ENCODE data around the gene PLSCR5.

Gene PLSCR5

GRCh38 chr3:146585156-146585555 is 20.0 kb downstream of the PLSCR5 start:
- DNase-seq (ENCODE audit: low read depth), result no peak

- no peak for DNase-seq (ENCODE audit: low read depth)
Observed at GRCh38 chr3:146581951-146582467, 23.1 kb downstream of the PLSCR5 start.

GRCh38 chr3:146581080-146581601 is 24.0 kb downstream of the PLSCR5 start:
- no peak for DNase-seq (ENCODE audit: low read depth)

DNA sequence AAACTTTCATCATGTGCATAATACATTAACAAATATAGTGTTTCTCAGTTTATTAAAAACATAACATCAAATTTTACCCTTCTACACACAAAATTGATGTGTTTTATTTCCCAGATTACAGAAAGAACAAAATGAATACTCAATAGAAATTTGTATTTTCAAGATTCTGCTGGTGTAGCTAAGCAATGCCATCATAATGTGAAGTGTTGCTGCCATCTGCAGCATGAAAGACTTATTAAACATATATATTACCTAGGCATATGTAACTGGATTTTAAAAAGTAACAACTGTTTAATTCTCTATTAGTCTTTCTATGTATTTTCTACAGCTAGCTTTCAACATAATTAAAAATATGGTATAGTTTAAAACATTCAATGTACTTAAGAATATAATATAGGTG is 27.5 kb downstream of the PLSCR5 start:
- no peak for DNase-seq (ENCODE audit: low read depth)

- no peak for DNase-seq (ENCODE audit: low read depth)
Observed at GRCh38 chr3:146575636-146576035, 29.5 kb downstream of the PLSCR5 start.

- DNase-seq (ENCODE audit: low read depth), result no peak
Observed at GRCh38 chr3:146574173-146574572, 31.0 kb downstream of the PLSCR5 start.

GRCh38 chr3:146569314-146569713 is 35.8 kb downstream of the PLSCR5 start:
- DNase-seq (ENCODE audit: low read depth), result no peak

DNA sequence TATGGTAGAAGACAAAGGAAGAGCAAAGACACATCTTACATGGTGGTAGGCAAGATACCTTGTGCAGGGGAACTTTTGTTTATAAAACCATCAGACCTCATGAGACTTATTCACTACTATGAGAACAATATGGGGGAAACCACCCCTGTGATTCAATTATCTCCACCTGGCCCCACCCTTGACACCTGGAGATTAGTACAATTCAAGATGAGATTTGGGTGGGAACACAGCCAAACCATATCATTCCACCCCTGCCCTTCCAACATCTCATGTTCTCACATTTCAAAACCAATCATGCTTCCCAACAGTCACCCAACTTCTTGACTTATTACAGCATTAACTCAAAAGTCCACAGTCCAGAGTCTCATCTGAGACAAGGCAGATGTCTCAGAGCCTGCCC is 39.0 kb downstream of the PLSCR5 start:
- no peak for DNase-seq (ENCODE audit: low read depth)

- DNase-seq (ENCODE audit: low read depth), result no peak
Observed at GRCh38 chr3:146561879-146562278, 43.3 kb downstream of the PLSCR5 start.

- no peak for DNase-seq (ENCODE audit: low read depth)
Observed at GRCh38 chr3:146561463-146561862, 43.7 kb downstream of the PLSCR5 start.

GRCh38 chr3:146560678-146561077 is 44.5 kb downstream of the PLSCR5 start:
- no peak for DNase-seq (ENCODE audit: low read depth)

DNA sequence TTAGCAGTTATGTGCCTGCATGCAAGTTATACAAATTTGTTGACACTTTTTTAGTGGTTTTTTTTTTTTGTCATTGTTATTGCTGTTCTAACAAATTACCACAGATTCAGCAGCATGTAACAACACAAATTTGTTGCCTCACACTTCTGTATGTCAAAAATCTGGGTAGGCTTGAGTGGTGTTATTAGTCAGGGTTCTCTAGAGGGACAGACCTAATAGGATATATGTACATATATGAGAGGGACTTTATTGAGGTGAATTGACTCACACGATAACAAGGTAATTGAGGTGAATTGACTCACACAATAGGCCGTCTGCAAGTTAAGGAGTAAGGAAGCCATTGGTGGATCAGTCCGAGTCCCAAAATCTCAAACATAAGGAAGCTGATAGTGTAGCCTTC is 45.8 kb downstream of the PLSCR5 start:
- no peak for DNase-seq (ENCODE audit: low read depth)

- DNase-seq (ENCODE audit: low read depth), result no peak
Observed at GRCh38 chr3:146558781-146559180, 46.4 kb downstream of the PLSCR5 start.

DNA sequence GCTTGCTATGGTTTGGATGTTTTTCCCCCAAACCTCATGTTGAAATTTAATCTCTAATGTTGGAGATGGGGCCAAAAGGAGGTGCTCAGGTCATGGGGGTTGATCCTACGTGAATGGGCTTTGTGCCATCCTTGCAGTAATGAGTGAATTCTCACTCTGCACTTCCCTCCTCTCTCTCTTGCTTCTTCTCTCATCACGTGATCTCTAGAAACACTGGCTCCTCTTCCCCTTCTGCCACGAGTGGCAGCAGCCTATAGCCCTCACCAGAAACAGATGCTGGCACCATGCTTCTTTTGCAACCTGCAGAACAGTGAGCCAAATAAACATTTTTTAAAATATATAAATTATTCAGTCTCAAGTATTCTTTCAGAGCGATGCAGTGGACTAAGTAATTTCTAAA is 47.4 kb downstream of the PLSCR5 start:
- DNase-seq (ENCODE audit: low read depth), result no peak

DNA sequence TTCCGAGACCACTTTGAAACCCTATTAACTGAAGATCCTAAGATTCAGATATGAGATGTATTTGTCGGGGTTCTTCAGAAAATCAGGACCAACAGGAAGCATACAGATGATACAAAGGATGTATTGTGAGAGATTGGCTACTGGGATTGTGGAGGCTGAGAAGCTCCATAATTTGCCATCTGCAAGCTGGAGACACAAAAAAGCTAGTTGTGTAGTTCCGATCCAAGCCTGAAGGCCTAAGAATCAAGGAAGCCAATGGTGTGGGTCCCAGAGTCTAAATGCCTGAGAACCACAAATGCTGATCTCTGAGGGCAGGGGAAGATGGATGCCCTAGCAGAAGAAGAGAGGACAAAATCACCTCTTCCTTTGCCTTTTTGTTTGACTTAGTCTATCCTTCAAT is 49.8 kb downstream of the PLSCR5 start:
- no peak for DNase-seq (ENCODE audit: low read depth)

GRCh38 chr3:146554151-146554760 is 50.9 kb downstream of the PLSCR5 start:
- no peak for DNase-seq (ENCODE audit: low read depth)

DNA sequence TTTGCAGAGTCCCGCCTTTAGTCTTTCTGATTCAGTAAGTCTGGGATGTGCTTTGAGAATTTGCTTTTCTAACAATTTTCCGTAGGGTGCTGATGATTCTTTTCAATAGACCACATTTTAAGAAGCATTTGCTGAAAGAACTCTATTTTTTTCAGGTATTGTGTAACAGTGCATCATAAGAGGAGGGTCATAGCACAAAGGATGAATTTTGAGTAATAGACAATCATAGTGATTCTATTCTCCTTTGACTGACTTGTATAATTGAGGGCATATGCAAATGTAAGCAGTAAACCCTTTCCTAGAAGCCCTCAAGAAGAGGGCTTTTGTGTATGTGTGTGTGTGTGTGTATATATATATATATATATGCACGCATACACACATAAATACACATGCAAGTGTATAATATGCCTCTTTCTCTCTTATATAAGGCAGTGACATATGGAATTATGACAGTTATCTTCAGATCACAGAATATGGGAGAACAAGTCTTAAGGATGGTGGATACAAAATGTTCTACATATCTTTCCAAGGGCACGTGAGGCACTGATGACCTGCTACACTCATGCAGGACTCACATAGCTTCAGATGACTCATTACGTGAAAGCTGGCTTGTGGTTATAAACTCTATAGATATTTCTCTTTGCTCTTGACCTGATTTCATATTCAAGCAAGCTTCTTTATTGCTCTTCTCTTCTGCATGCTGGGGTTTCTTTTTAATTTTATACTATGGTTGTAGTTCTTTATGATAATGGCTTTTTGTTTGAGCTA is 54.2 kb downstream of the PLSCR5 start:
- DNase-seq (ENCODE audit: low read depth), result no peak

DNA sequence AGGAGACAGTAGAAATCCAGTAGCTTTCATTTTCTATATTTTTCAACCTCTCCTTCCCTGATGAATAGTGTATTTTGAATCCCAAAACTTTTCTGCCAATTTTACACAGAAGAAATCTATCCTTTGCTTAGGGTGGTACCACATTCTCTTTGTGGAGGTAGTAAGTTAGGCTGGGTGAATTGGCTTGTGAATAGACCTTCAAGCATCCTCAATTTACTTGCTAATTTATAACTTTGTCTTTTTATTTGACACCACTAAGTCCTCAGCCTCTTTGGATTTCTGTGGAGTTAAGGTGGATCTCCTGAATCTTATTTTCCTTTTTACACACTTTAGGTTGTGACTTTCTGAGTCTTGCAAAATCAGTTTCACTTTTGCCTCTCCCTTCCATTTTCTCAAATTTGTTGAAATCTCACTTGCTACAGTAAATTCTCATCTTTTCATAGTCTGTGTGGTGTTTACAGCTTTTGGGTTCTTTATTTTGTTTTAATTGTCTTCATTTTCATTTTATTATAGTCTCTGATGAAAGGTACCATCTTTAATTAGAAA is 55.0 kb downstream of the PLSCR5 start:
- no peak for DNase-seq (ENCODE audit: low read depth)

DNA sequence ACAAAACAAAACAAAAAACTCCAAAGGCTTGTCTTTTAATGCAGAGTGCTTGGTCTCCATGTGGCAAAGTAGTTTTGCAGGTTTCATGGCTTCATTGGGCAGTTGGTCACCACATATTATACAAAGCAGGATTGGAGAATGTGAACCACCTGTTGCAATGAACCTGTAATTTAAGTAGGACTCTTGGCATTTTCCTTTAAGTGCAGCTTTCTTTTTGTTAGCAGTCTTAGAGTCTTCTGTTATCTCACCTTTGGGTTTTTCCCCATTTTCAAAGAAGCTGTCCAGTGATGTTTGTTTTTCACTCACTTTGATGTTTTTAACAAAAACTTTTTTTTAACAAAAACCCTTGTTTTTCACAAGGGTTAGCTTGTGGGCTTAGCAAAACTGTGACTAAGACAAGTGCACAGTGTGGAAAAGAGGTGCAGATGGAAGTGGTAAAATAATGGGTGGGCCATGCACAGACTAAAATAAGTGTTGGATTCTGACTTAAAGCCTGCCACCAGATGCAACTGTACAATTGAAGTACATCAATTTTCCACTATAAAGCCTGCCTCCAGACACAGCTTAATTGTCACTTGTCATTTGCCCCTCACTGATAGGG is 57.8 kb downstream of the PLSCR5 start:
- DNase-seq (ENCODE audit: low read depth), result no peak

DNA sequence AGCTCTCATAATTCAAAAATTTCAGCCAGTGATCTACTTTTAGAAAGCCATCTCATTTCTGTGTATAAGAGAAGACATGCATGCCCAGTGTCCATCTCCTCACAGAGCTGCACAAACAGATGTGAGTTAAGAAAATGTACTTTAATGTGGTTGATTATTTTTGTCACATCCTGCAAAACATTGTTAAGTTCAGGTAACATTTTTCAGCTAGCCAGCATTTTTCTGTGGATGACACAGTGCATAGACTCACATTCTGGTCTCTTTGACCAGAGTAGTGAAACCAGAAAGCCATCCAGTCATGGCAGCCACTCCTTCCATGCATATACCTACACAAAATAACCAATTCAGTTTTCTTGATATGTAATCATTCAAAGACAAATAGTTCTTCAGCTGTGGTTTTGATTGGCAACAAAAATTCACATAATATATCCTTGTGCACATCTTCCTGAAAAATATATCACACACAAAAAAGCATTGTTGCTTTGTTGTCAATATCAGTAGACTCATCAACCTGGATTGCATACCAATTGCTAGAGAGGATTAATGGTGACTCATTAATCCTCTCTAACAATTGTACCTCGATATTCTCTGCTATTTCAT is 58.7 kb downstream of the PLSCR5 start:
- no peak for DNase-seq (ENCODE audit: low read depth)

GRCh38 chr3:146544929-146545528 is 60.1 kb downstream of the PLSCR5 start:
- no peak for DNase-seq (ENCODE audit: low read depth)

All from activated T-cell treated with anti-CD3 and anti-CD28 coated beads for 48 hours (primary cell).